ENCODE data around the gene PBX1.

GRCh38 chr1:164683235-164683634, 124.3 kb downstream of the PBX1 start:
- TF ChIP-seq CTCF (optimal IDR thresholded peaks at IDR 0.05 in 1 of 3, IDR thresholded peaks at IDR 0.05 in 1 of 3, conservative IDR thresholded peaks at IDR 0.05 in 1 of 3; ENCODE audit: extremely low read depth in 1 of 3, insufficient read depth in 2 of 3, low read length in 3 of 3) (no peak), EZH2 (IDR thresholded peaks at IDR 0.05; ENCODE audit: low read length) (no peak)
